Measurements from ENCODE around the gene MAP4K2. TPM values are rescaled to one million over a fixed set of nuclear protein-coding genes. Genes with fewer than 3 reads are reported as not detected.
A peak's percentile ranks its signal among the peaks of the same experiment; 100 is the strongest.

The MAP4K2 gene
- total and polyA plus RNA-seq, 9 of the 15 experiments (the other 6 are each of a cell fraction or from before 2014, with no cell fraction given), result 0.13 to 14.5 (median 7.3) TPM

GRCh38 chr11:64803158-64803845, at the start of gene MAP4K2 (continued):
- no peak for TF ChIP-seq CREBBP (IDR thresholded peaks at IDR 0.05; ENCODE audit: low read depth, low read length)
- no peak for TF ChIP-seq RHOXF2B (CRISPR knock-in tag; conservative IDR thresholded peaks at IDR 0.05)
- TF ChIP-seq L3MBTL2 (IDR thresholded peaks at IDR 0.05), result 0 out of 2 replicates have a peak, but pooled peaks have one; percentile 17
- peak; percentile 36; the same call in 1 of the 2 replicates for TF ChIP-seq ZNF263 (CRISPR knock-in tag; IDR thresholded peaks at IDR 0.05; ENCODE audit: borderline replicate concordance)
- peak; percentile 16 for TF ChIP-seq TBP (optimal IDR thresholded peaks at IDR 0.05; ENCODE audit: low read depth, low read length)
- TF ChIP-seq KLF13 (tag; IDR thresholded peaks at IDR 0.05; ENCODE audit: borderline replicate concordance, low read depth), result no peak
- TF ChIP-seq ZNF511 (CRISPR knock-in tag; IDR thresholded peaks at IDR 0.05), result no peak
- no peak for TF ChIP-seq MTF1 (CRISPR knock-in tag; IDR thresholded peaks at IDR 0.05; ENCODE audit: borderline replicate concordance)
- TF ChIP-seq SREBF2 (CRISPR knock-in tag; IDR thresholded peaks at IDR 0.05), result no peak
- peak in 1 of 2 experiments; percentile 51; a peak in 3 of 4 replicates for TF ChIP-seq MAZ (CRISPR knock-in tag; conservative IDR thresholded peaks at IDR 0.05 in 1 of 2, IDR thresholded peaks at IDR 0.05 in 1 of 2)
- TF ChIP-seq, protein P1, sequence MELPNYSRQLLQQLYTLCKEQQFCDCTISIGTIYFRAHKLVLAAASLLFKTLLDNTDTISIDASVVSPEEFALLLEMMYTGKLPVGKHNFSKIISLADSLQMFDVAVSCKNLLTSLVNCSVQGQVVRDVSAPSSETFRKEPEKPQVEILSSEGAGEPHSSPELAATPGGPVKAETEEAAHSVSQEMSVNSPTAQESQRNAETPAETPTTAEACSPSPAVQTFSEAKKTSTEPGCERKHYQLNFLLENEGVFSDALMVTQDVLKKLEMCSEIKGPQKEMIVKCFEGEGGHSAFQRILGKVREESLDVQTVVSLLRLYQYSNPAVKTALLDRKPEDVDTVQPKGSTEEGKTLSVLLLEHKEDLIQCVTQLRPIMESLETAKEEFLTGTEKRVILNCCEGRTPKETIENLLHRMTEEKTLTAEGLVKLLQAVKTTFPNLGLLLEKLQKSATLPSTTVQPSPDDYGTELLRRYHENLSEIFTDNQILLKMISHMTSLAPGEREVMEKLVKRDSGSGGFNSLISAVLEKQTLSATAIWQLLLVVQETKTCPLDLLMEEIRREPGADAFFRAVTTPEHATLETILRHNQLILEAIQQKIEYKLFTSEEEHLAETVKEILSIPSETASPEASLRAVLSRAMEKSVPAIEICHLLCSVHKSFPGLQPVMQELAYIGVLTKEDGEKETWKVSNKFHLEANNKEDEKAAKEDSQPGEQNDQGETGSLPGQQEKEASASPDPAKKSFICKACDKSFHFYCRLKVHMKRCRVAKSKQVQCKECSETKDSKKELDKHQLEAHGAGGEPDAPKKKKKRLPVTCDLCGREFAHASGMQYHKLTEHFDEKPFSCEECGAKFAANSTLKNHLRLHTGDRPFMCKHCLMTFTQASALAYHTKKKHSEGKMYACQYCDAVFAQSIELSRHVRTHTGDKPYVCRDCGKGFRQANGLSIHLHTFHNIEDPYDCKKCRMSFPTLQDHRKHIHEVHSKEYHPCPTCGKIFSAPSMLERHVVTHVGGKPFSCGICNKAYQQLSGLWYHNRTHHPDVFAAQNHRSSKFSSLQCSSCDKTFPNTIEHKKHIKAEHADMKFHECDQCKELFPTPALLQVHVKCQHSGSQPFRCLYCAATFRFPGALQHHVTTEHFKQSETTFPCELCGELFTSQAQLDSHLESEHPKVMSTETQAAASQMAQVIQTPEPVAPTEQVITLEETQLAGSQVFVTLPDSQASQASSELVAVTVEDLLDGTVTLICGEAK (IDR thresholded peaks at IDR 0.05), result peak; percentile 54; the same call in 1 of the 2 replicates
- TF ChIP-seq, protein P1 (CRISPR knock-in tag; IDR thresholded peaks at IDR 0.05), result no peak
- 0 out of 2 replicates have a peak, but pooled peaks have one; percentile 21 for TF ChIP-seq THAP7 (CRISPR knock-in tag; IDR thresholded peaks at IDR 0.05)
- peak; percentile 43 for TF ChIP-seq POLR2A (conservative IDR thresholded peaks at IDR 0.05)
- no peak for TF ChIP-seq COPS2 (conservative IDR thresholded peaks at IDR 0.05)
- peak; percentile 9 for TF ChIP-seq ZFX (CRISPR knock-in tag; IDR thresholded peaks at IDR 0.05)
- no peak for TF ChIP-seq ZNF717 (CRISPR knock-in tag; IDR thresholded peaks at IDR 0.05)
- peak in 1 of 2 experiments; percentile 74; a peak in 1 of 4 replicates for TF ChIP-seq SIN3A (IDR thresholded peaks at IDR 0.05; ENCODE audit: borderline replicate concordance in 2 of 2, control insufficient read depth in 1 of 2, low read depth in 2 of 2, low read length in 2 of 2)
- no peak for TF ChIP-seq PHB (CRISPR knock-in tag; IDR thresholded peaks at IDR 0.05)

Measured in K562 (cell line).